ENCODE results near the gene PACRG.

PACRG gene

DNA sequence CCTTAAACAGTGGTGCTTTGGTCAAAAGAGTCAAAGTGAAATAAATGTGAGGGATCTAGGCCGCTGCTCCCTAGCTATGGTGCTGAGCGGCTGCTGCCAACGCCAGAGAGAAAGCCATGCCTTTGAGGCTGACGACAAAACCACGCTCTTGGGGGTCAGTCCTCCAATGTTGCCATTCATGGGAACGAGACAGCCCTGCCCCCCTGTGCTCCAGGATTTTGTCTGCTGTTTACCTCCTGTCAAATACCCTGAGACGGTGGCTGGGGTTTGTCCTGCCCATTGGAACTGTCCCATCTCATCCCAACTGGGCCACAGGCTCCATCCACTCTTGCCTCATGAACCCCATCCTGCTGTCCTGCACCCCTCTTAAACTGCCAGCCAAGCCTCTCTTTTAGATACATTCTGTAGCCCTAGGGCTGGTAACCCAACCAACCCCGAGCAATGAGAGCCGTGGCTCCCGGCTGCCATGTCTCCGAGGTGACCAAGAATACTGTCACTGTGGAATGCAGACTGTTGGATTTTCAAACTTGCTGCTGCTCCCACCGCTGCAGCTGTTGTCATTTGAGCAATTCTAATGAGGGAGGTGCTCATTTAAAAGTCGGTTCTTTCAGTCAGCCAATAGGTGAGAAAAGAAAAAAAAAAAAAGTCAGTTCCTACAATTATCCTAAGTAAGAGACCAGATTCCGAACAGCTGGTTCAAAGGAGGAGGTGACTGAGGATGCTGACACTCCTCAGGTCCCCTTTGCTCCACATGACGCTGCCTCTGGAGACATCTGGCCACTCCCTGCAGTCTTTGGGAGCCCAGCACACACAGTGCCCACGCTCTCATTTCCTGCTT lies 613.7 kb downstream of the PACRG start:
- H3K4me3 ChIP-seq (ENCODE audit: low read length): no peak overlapping the region
- TF ChIP-seq, protein P1, sequence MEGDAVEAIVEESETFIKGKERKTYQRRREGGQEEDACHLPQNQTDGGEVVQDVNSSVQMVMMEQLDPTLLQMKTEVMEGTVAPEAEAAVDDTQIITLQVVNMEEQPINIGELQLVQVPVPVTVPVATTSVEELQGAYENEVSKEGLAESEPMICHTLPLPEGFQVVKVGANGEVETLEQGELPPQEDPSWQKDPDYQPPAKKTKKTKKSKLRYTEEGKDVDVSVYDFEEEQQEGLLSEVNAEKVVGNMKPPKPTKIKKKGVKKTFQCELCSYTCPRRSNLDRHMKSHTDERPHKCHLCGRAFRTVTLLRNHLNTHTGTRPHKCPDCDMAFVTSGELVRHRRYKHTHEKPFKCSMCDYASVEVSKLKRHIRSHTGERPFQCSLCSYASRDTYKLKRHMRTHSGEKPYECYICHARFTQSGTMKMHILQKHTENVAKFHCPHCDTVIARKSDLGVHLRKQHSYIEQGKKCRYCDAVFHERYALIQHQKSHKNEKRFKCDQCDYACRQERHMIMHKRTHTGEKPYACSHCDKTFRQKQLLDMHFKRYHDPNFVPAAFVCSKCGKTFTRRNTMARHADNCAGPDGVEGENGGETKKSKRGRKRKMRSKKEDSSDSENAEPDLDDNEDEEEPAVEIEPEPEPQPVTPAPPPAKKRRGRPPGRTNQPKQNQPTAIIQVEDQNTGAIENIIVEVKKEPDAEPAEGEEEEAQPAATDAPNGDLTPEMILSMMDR (IDR thresholded peaks at IDR 0.05; ENCODE audit: insufficient read depth, low read depth, low read length, missing control alignments): no peak
- no peak for DNase-seq (ENCODE audit: low read depth)

DNA sequence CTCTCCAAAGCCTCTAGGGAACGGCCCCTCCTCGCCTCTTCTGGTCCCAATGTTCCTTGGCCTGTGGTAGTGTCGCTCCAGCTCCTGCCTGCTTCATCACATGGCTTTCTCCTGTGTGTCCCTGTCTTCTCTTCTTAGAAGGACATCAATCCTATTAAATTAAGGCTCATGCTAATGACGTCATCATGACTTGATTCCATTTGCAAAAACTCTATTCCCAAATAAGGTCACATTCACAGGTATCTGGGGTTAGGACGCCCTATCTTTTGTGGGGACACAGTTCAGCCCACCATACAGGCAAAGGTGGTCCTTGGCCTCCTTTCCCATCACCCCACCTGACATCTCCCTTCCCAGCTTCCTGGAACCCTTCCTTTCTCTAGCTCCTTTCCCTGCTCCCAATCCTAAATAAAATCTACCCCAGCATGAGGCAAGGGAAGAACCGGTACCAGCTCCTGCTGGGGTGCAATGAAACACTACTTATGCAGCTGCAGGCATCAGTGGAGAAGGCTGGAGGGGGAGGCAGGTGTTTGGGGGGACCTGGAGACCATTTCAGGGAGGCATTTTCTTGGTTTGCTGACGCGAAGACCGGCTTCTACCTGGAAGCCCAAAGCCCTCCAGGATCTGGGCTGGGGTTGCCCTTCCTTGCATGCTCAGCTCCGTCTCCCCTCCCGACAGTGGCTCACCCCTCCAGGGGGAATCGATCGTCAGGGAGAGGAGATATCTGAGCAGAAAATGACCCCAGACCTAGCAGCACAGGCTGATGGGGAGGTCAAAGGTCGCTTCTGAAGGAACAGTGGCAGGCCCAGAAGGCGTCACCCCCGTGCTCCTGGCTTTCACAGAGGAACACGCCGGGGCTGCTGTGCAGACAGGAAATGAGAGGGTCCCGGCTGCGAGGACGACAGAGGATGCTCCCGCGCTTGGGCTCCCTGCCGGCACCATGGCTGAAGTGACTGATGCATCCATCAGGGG lies 615.1 kb downstream of the PACRG start:
- H3K4me3 ChIP-seq (ENCODE audit: low read length): no peak overlapping the region
- DNase-seq (ENCODE audit: low read depth): no peak
- TF ChIP-seq, protein P1 (IDR thresholded peaks at IDR 0.05; ENCODE audit: insufficient read depth, low read depth, low read length, missing control alignments): no peak

DNA sequence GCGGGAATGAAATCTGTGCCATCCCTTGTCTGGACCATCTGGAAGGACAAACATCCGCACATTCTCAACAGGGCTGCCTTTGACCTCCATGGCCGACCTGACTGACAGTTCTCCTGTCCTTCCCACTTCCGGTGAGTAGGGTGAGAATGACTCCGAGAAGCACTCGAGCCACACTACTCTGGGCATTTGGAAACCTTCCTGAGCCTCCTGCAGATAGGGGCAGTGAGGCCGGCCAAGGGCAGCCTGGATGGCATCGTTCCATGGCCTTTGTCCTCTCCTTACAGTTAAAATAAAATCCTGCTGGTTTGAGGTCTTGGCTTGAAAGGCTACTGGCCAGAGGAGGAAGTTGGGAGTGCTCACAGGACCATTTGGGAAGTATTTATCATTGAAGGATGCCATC lies 615.8 kb downstream of the PACRG start:
- H3K4me3 ChIP-seq (ENCODE audit: low read length): no peak overlapping the region
- TF ChIP-seq, protein P1 (IDR thresholded peaks at IDR 0.05; ENCODE audit: insufficient read depth, low read depth, low read length, missing control alignments): no peak
- no peak for DNase-seq (ENCODE audit: low read depth)

DNA sequence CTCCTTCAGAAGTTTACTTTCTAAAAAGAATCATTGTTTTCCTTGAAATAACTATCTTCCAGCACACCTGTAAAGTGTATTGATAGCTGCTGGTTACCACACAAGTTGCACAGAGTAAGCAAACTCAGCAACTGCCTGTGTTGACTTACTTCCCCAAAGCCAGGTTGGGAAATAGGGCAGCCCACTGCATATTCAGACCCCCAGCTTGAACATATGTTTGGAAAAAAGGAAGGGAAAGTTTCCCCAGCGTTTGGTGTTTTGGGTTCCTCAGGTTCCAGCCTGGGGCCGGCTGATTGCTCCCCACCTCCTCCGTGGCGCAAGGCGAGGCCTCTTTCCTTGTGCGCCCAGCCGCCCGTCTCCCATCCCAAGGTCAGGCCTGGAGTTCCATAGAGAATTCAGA lies 616.6 kb downstream of the PACRG start:
- no peak overlapping the region for H3K4me3 ChIP-seq (ENCODE audit: low read length)
- DNase-seq (ENCODE audit: low read depth): no peak
- TF ChIP-seq, protein P1 (IDR thresholded peaks at IDR 0.05; ENCODE audit: insufficient read depth, low read depth, low read length, missing control alignments): no peak

DNA sequence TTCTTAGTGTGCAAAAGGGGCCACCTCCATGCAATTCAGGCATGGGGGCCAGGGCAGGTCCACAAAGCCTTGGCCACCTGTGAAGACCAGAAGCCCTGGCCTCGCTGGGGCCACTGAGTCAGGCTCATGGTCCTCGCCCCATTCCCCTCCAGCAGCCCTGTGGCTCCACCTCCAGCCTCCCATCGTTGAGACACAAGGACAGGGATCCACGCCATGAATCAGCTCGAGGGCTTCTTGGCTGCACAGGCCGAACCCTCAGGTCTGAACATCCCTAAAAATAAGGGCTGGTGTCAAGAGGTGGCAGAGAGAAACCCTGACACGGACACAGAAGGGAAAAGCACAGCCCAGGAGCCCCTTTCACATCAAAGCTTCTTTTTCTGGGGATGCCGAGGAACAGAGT lies 618.2 kb downstream of the PACRG start:
- DNase-seq (ENCODE audit: low read depth): no peak
- TF ChIP-seq, protein P1 (IDR thresholded peaks at IDR 0.05; ENCODE audit: insufficient read depth, low read depth, low read length, missing control alignments): no peak
- H3K4me3 ChIP-seq (ENCODE audit: low read length): no peak overlapping the region

DNA sequence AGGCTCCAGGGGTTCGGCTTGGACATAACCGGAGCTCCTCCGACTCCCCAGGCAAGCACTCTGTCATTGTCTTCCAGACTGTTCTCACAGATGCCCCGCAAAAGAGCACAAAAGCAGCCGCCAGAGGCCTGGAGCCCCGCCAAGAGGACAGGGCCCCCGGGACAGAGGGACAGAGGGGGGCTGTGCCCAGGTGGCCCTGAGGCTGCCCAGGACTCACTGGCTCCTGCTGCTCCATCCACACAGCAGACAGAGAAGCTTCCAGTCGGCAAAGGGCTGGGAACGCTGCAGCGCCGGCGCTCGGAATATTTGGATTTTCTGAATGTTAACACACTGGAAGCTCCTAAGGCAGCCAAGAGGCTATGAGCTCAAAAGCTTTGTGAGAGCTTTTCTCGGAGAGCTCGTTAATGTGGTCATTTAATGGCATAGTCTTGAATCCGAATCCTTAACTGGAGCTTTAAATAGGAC lies 618.8 kb downstream of the PACRG start:
- DNase-seq (ENCODE audit: low read depth): no peak
- TF ChIP-seq, protein P1 (IDR thresholded peaks at IDR 0.05; ENCODE audit: insufficient read depth, low read depth, low read length, missing control alignments): no peak
- H3K4me3 ChIP-seq (ENCODE audit: low read length): no peak overlapping the region
